H9 (cell line): Measurements from ENCODE around the gene IBA57. TPM values are rescaled to one million over a fixed set of nuclear protein-coding genes. Genes with fewer than 3 reads are reported as not detected.

ENCODE experiments used
- DNase-seq: peaks from one replicate; pipeline ENCODE4 v3.0.0-alpha.2; 2017
- H2AFZ ChIP-seq: one replicate; pipeline ENCODE4 v1.6.1; 2013; ENCODE audit warnings: mild to moderate bottlenecking, low read length, control low read depth, moderate library complexity
- H2AK5ac ChIP-seq: 2 replicates; pipeline ENCODE4 v1.6.1; 2013; ENCODE audit warnings: low read length, control low read depth, mixed read lengths; ENCODE audit not compliant: insufficient read length
- H2BK120ac ChIP-seq: one replicate; pipeline ENCODE4 v1.6.1; 2013; ENCODE audit warnings: low read depth, mild to moderate bottlenecking, low read length, control low read depth, inconsistent platforms; ENCODE audit not compliant: poor library complexity, severe bottlenecking
- H2BK12ac ChIP-seq: 2 replicates; pipeline ENCODE4 v1.6.1; 2013; ENCODE audit warnings: low read length, control low read depth, mixed read lengths, low read depth; ENCODE audit not compliant: insufficient read length
- H2BK15ac ChIP-seq: 2 replicates; pipeline ENCODE4 v1.6.1; 2013; ENCODE audit warnings: low read depth, low read length, control low read depth
- H2BK20ac ChIP-seq: one replicate; pipeline ENCODE4 v1.6.1; 2013; ENCODE audit warnings: low read depth, mild to moderate bottlenecking, low read length, control low read depth, inconsistent platforms; ENCODE audit not compliant: poor library complexity, severe bottlenecking
- H2BK5ac ChIP-seq: 2 replicates; pipeline ENCODE4 v1.6.1; 2013; ENCODE audit warnings: low read length, control low read depth, mixed read lengths; ENCODE audit not compliant: insufficient read length
- H3K14ac ChIP-seq: 2 replicates; pipeline ENCODE4 v1.6.1; 2013; ENCODE audit warnings: low read length, control low read depth; ENCODE audit not compliant: insufficient read depth
- H3K18ac ChIP-seq: 2 replicates; pipeline ENCODE4 v1.6.1; 2013; ENCODE audit warnings: low read depth, mild to moderate bottlenecking, mixed read lengths, low read length, control low read depth; ENCODE audit not compliant: insufficient read length
- H3K23ac ChIP-seq: 2 replicates; pipeline ENCODE4 v1.6.1; 2013; ENCODE audit warnings: low read length, control low read depth, mixed read lengths, low read depth; ENCODE audit not compliant: insufficient read length
- H3K23me2 ChIP-seq: 2 replicates; pipeline ENCODE4 v1.6.1; 2013; ENCODE audit warnings: low read depth, mild to moderate bottlenecking, mixed read lengths, low read length, control low read depth; ENCODE audit not compliant: insufficient read length, poor library complexity, severe bottlenecking
- H3K27ac ChIP-seq: 2 replicates; pipeline ENCODE4 v1.5.1; 2013; ENCODE audit warnings: low read length, control low read depth, mixed read lengths, low read depth; ENCODE audit not compliant: insufficient read length
- H3K27me3 ChIP-seq: 2 replicates; pipeline ENCODE4 v1.6.1; 2013; ENCODE audit warnings: low read length, control low read depth, inconsistent platforms; ENCODE audit not compliant: insufficient read depth
- H3K4ac ChIP-seq: 2 replicates; pipeline ENCODE4 v1.6.1; 2013; ENCODE audit warnings: low read depth, mild to moderate bottlenecking, control low read depth, inconsistent platforms, low read length, moderate library complexity
- H3K4me1 ChIP-seq: 2 replicates; pipeline ENCODE4 v1.6.1; 2013; ENCODE audit warnings: low read length, control low read depth, inconsistent platforms; ENCODE audit not compliant: insufficient read depth
- H3K4me2 ChIP-seq: 2 replicates; pipeline ENCODE4 v1.6.1; 2013; ENCODE audit warnings: low read length, control low read depth, mixed read lengths; ENCODE audit not compliant: insufficient read length, insufficient read depth
- H3K56ac ChIP-seq: 2 replicates; pipeline ENCODE4 v1.6.1; 2013; ENCODE audit warnings: low read depth, mild to moderate bottlenecking, mixed read lengths, low read length, control low read depth; ENCODE audit not compliant: insufficient read length
- H3K79me1 ChIP-seq: 2 replicates; pipeline ENCODE4 v1.6.1; 2013; ENCODE audit warnings: low read depth, mild to moderate bottlenecking, moderate library complexity, low read length, control low read depth, inconsistent platforms; ENCODE audit not compliant: insufficient read depth, poor library complexity, severe bottlenecking
- H3K79me2 ChIP-seq: 2 replicates; pipeline ENCODE4 v1.6.1; 2013; ENCODE audit warnings: low read length, control low read depth, inconsistent platforms; ENCODE audit not compliant: insufficient read depth
- H3K9ac ChIP-seq: 2 replicates; pipeline ENCODE4 v1.6.1; 2013; ENCODE audit warnings: low read length, control low read depth, mixed read lengths; ENCODE audit not compliant: insufficient read length; ENCODE audit errors: extremely low read depth
- H3K9me3 ChIP-seq: one replicate; pipeline ENCODE4 v1.6.1; 2013; ENCODE audit warnings: low read depth, low read length, inconsistent platforms; ENCODE audit not compliant: control insufficient read depth
- H3T11ph ChIP-seq: one replicate; pipeline ENCODE4 v1.6.1; 2013; ENCODE audit warnings: mild to moderate bottlenecking, low read length, control low read depth, inconsistent platforms
- H4K20me1 ChIP-seq: one replicate; pipeline ENCODE4 v1.6.1; 2013; ENCODE audit not compliant: control insufficient read depth, insufficient read length, insufficient read depth
- H4K5ac ChIP-seq: 2 replicates; pipeline ENCODE4 v1.6.1; 2013; ENCODE audit warnings: low read depth, mild to moderate bottlenecking, mixed read lengths, low read length, control low read depth; ENCODE audit not compliant: insufficient read length
- H4K8ac ChIP-seq: replicated peaks from 2 replicates; pipeline ENCODE4 v1.6.1; 2013; ENCODE audit warnings: low read length, control low read depth, mixed read lengths, low read depth; ENCODE audit not compliant: insufficient read length
- H4K91ac ChIP-seq: 2 replicates; pipeline ENCODE4 v1.6.1; 2013; ENCODE audit warnings: low read depth, mild to moderate bottlenecking, moderate library complexity, mixed read lengths, low read length, control low read depth; ENCODE audit not compliant: insufficient read length
- H3K27ac Mint-ChIP-seq, 3 experiments: 2 replicates in 2 of 3; 3 replicates in 1 of 3; pipeline ENCODE4 v1.8.0; 2020 to 2021; ENCODE audit warnings: mixed read lengths in 3 of 3, mild to moderate bottlenecking in 1 of 3, moderate library complexity in 1 of 3
- H3K27me3 Mint-ChIP-seq: 2 replicates; pipeline ENCODE4 v1.8.0; 2021; ENCODE audit warnings: low read depth, mild to moderate bottlenecking, moderate library complexity, mixed read lengths
- H3K36me3 Mint-ChIP-seq, 3 experiments: 2 replicates in 2 of 3; 3 replicates in 1 of 3; pipeline ENCODE4 v1.8.0; 2020 to 2021; ENCODE audit warnings: low read depth in 3 of 3, mixed read lengths in 3 of 3; ENCODE audit not compliant: insufficient read depth in 1 of 3
- H3K4me1 Mint-ChIP-seq, 2 experiments: 2 replicates each; pipeline ENCODE4 v1.8.0; 2020; ENCODE audit warnings: mixed read lengths in 2 of 2
- H3K4me3 Mint-ChIP-seq, 2 experiments: 2 replicates in 1 of 2; 3 replicates in 1 of 2; pipeline ENCODE4 v1.8.0; 2020 to 2021; ENCODE audit warnings: mild to moderate bottlenecking in 2 of 2, mixed read lengths in 2 of 2, moderate library complexity in 1 of 2
- H3K9me3 Mint-ChIP-seq, 2 experiments: 2 replicates in 1 of 2; 3 replicates in 1 of 2; pipeline ENCODE4 v1.8.0; 2020; ENCODE audit warnings: mild to moderate bottlenecking in 2 of 2, mixed read lengths in 2 of 2, moderate library complexity in 1 of 2
- CTCF ChIP-seq: fragments of 200-600 bp; sonication (generic); conservative IDR thresholded peaks from 3 replicates; pipeline ENCODE4 v1.8.0; 2021; ENCODE audit warnings: antibody characterized with exemption, mild to moderate bottlenecking
- WGBS: extraction: QIAGEN DNeasy Blood & Tissue Kit; methylation state at CpG from one replicate; pipeline ENCODE4 v1.1.7; 2013; ENCODE audit warnings: missing lambda C conversion rate, low lambda C conversion rate, mixed read lengths; ENCODE audit not compliant: insufficient read length; ENCODE audit errors: extremely low coverage; 5-methylcytosine and 5-hydroxymethylcytosine counted together
- total RNA-seq: library from RNA; stranded (reverse); gene quantifications from 2 replicates; pipeline ENCODE4 v1.2.1, GENCODE V29; 2021

IBA57 gene
- total RNA-seq, 1 experiment from 2014 or later, result 12.6 TPM

- H3K9me3 Mint-ChIP-seq, result no peaks in the 10 kb centered on the region
These were observed 28.7 kb upstream of the IBA57 start for GRCh38 chr1:228136901-228137300.

More at GRCh38 chr1:228136901-228137300, 28.7 kb upstream of the IBA57 start:
- Histone ChIP-seq H3K79me1 (peaks cover 5% of the 10 kb centered on the region), H4K5ac (no peak overlapping the region), H2AK5ac (no peak overlapping the region), H3K27me3 (peaks cover 3% of the 10 kb centered on the region; the same call in 1 of the 2 replicates), H3K4me1 (no peaks in the 10 kb centered on the region), H3K23me2 (peaks cover 11% of the 10 kb centered on the region), H2BK120ac (no peak overlapping the region), H3T11ph (no peak overlapping the region), H4K8ac (no peak overlapping the region), H3K18ac (no peak overlapping the region), H3K27ac (no peak overlapping the region), H4K91ac (no peak overlapping the region), H3K56ac (no peak overlapping the region), H3K9ac (no peak overlapping the region), H3K14ac (no peak overlapping the region), H2AFZ (no peak overlapping the region), H3K9me3 (no peaks in the 10 kb centered on the region), H3K4me2 (no peak overlapping the region), H2BK5ac (no peak overlapping the region), H2BK20ac (no peak overlapping the region), H2BK12ac (no peak overlapping the region), H2BK15ac (no peak overlapping the region), H4K20me1 (no peaks in the 10 kb centered on the region), H3K79me2 (peaks cover 8% of the 10 kb centered on the region; the same call in 1 of the 2 replicates), H3K23ac (no peak overlapping the region), H3K4ac (no peak overlapping the region)
- Mint-ChIP-seq H3K27me3 (peaks cover 67% of the 10 kb centered on the region), H3K4me3 (no peak overlapping the region), H3K4me1 (peaks cover 4 to 7% of the 10 kb centered on the region in 2 experiments), H3K36me3 (no peaks in the 10 kb centered on the region), H3K27ac (no peak overlapping the region)
- no CpG with 5 or more reads among the region's 1 CpG for WGBS
- DNase-seq, result no peak
- no peak for TF ChIP-seq CTCF
